ENCODE data around the gene RBMXL3. TPM values are rescaled to one million over a fixed set of nuclear protein-coding genes. Genes with fewer than 3 reads are reported as not detected.

RBMXL3 gene
- total RNA-seq, 1 experiment from 2014 or later = not detected

GRCh38 chrX:115233497-115234455 is 44.6 kb downstream of the RBMXL3 start, which contains the start of gene LRCH2:
Gene LRCH2 (minus strand): TSS chrX:115234096. CDS start chrX:115234041, 55 bp downstream.
- DNase-seq (ENCODE audit: low read depth) = peak; percentile 0

GRCh38 chrX:115234461-115234860 is 45.3 kb downstream of the RBMXL3 start:
- DNase-seq (ENCODE audit: low read depth) = no peak

- no peak for DNase-seq (ENCODE audit: low read depth)
Measured at GRCh38 chrX:115236560-115236959, 47.4 kb downstream of the RBMXL3 start.

- no peak for DNase-seq (ENCODE audit: low read depth)
Measured at GRCh38 chrX:115237056-115237455, 47.8 kb downstream of the RBMXL3 start.

Other genes with a start within 250 kb of the RBMXL3 start
- 0.87 and 1.7 TPM in 2 replicates for gene IL13RA2, start 171.8 kb upstream of the RBMXL3 start, total RNA-seq (2014; rRNA removed; shearing (Covaris generic))
- gene LRCH2, start 44.7 kb downstream of the RBMXL3 start, total RNA-seq (2014; rRNA removed; shearing (Covaris generic)) = 2.5 and 3.1 TPM in 2 replicates
- not detected in 2 replicates for gene LUZP4, start 100.3 kb downstream of the RBMXL3 start, total RNA-seq (2014; rRNA removed; shearing (Covaris generic))